Stimulated activated CD4-positive, alpha-beta T cell treated with anti-CD3 and anti-CD28 coated beads, Interleukin-2, amount 100 ng/mL, for 4 hours (primary cell): ENCODE data around the gene CDIP1.
"Not testable (repeated sequence)": the region's sequence is repeated elsewhere in the genome, so short reads cannot be mapped to it uniquely, and the experiment has no call there.

Source experiments
- DNase-seq: peaks from one replicate; pipeline ENCODE4 v3.0.0-alpha.2; 2020; ENCODE audit warnings: low read depth

Gene CDIP1

GRCh38 chr16:4538350-4539235 is at the start of gene CDIP1:
Gene CDIP1, minus strand, starts transcription at chr16:4538773. Its CDS starts 24,643 bp downstream, at chr16:4514130.
- peak; percentile 96 for DNase-seq

- DNase-seq = no peak
Observed at GRCh38 chr16:4586291-4586690, 47.7 kb upstream of the CDIP1 start.

- no peak for DNase-seq
Observed at GRCh38 chr16:4583906-4584305, 45.3 kb upstream of the CDIP1 start.

GRCh38 chr16:4580250-4580649 is 41.7 kb upstream of the CDIP1 start:
- DNase-seq = no peak

GRCh38 chr16:4578961-4579530 is 40.5 kb upstream of the CDIP1 start:
- DNase-seq = no peak

GRCh38 chr16:4576008-4576407 is 37.4 kb upstream of the CDIP1 start:
- no peak for DNase-seq

- DNase-seq = no peak
Observed at GRCh38 chr16:4574919-4575705, 36.5 kb upstream of the CDIP1 start.

GRCh38 chr16:4573926-4574325 is 35.4 kb upstream of the CDIP1 start:
- DNase-seq = not testable (repeated sequence)

GRCh38 chr16:4572715-4573114 is 34.1 kb upstream of the CDIP1 start:
- no peak for DNase-seq

- DNase-seq = no peak
Observed at GRCh38 chr16:4570688-4571321, 32.2 kb upstream of the CDIP1 start.

GRCh38 chr16:4570086-4570485 is 31.5 kb upstream of the CDIP1 start:
- no peak for DNase-seq

- DNase-seq = no peak
Observed at GRCh38 chr16:4566144-4566543, 27.6 kb upstream of the CDIP1 start.

- DNase-seq = no peak
Observed at GRCh38 chr16:4564661-4565267, 26.2 kb upstream of the CDIP1 start.

GRCh38 chr16:4561596-4561995 is 23.0 kb upstream of the CDIP1 start:
- DNase-seq = no peak

GRCh38 chr16:4557973-4558372 is 19.4 kb upstream of the CDIP1 start:
- DNase-seq = no peak

GRCh38 chr16:4556580-4556979 is 18.0 kb upstream of the CDIP1 start:
- DNase-seq = no peak

GRCh38 chr16:4556112-4556511 is 17.5 kb upstream of the CDIP1 start, which contains the start of gene C16orf96:
Gene C16orf96, plus strand, starts transcription at chr16:4556340. Its CDS starts 150 bp downstream, at chr16:4556490.
- no peak for DNase-seq

GRCh38 chr16:4552541-4552940 is 14.0 kb upstream of the CDIP1 start:
- no peak for DNase-seq

- DNase-seq = no peak
Observed at GRCh38 chr16:4550591-4550990, 12.0 kb upstream of the CDIP1 start.

- DNase-seq = no peak
Observed at GRCh38 chr16:4548124-4548523, 9.6 kb upstream of the CDIP1 start.

GRCh38 chr16:4544473-4544872 is 5.9 kb upstream of the CDIP1 start:
- DNase-seq = no peak
